H1 (cell line): ENCODE data around the gene ABI3BP. TPM values are rescaled to one million over a fixed set of nuclear protein-coding genes. Genes with fewer than 3 reads are reported as not detected.

Experiments used
- CHD7 ChIP-seq: fragments of 300-600 bp; sonication (generic); IDR thresholded peaks from 2 replicates; pipeline ENCODE4 v1.7.1; 2012; ENCODE audit warnings: low read length, moderate library complexity, mild to moderate bottlenecking, inconsistent platforms; ENCODE audit not compliant: insufficient replicate concordance
- JUN ChIP-seq: IDR thresholded peaks from 2 replicates; pipeline ENCODE4 v1.6.1; 2011; ENCODE audit warnings: low read depth, mild to moderate bottlenecking, improper control_type of control experiment, low read length
- polyA plus RNA-seq, 7 experiments: library from polyadenylated mRNA; depleted of rRNA in 3 of 7; stranded (reverse) in 5 of 7; unstranded in 2 of 7; fragments of >200 nt in 5 of 7; fragments of 200-250 nt in 2 of 7; gene quantifications; 1 replicate in 5 of 7; 2 replicates in 1 of 7; 4 replicates in 1 of 7; pipeline versions ENCODE4 v1.2.1 to v1.2.3, GENCODE V29; 2011 to 2013; ENCODE audit warnings: missing spikeins in 2 of 7, mixed read lengths in 2 of 7
- total RNA-seq: library from RNA; stranded (reverse); fragmentation: NEBNext Ultra II Directional; extraction: Animal tissue kit (Norgen Biotek cat#: 25700); gene quantifications from 2 replicates; pipeline ENCODE4 v1.2.1, GENCODE V29; 2021

ABI3BP gene
- total and polyA plus RNA-seq, 2 of the 8 experiments (the other 6 are each of a cell fraction or from before 2014, with no cell fraction given), result 0.08 to 0.32 TPM

DNA sequence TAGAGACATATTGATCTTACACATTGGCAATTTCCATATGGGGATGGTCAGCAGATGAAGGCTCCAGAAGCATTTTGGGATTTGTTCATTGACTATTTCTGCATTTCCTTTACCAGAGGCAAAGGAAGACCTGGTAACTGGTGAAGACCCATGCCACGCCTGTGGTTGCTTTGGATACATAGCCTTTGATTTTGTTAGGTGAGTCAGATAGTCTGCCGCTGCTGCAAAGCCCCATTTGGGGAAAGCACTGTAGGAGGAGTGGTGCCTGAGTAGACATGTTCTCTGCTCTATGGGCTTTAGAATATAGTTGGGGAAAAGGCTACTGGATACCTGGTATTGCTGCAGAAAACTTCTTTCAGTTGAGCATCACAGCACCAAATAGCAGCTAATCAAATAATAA, 227.2 kb downstream of the ABI3BP start (continued):
- TF ChIP-seq CHD7, result no peak
- no peak for TF ChIP-seq JUN
